ENCODE data around the gene MPRIP.

DNA sequence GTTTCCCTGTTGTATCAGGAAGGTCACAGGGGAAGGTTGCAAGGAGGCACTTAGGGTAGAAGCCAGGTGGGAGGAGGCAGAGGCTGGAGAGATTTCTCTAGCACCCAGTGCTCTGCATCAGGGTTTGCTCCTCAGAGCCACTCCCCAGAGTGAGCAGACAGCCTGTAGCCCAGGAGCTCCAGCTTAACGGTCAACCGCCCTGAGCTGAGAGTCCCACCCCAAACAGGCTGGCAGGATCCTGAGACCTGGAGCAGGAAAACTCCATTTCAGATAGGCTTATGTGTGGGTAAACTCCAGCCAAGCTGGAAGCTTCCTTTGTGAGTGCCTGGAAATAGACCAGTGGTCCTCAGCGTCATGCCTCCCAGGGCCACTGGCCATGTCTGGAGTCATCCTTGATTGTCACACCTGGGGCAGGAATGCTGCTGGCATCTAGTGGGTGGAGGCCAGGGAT, 37.9 kb downstream of the MPRIP start:
- TF ChIP-seq POLR2AphosphoS5 (IDR thresholded peaks at IDR 0.05) (no peak), POLR2A (IDR thresholded peaks at IDR 0.05) (no peak)
- TF ChIP-seq, protein P1, sequence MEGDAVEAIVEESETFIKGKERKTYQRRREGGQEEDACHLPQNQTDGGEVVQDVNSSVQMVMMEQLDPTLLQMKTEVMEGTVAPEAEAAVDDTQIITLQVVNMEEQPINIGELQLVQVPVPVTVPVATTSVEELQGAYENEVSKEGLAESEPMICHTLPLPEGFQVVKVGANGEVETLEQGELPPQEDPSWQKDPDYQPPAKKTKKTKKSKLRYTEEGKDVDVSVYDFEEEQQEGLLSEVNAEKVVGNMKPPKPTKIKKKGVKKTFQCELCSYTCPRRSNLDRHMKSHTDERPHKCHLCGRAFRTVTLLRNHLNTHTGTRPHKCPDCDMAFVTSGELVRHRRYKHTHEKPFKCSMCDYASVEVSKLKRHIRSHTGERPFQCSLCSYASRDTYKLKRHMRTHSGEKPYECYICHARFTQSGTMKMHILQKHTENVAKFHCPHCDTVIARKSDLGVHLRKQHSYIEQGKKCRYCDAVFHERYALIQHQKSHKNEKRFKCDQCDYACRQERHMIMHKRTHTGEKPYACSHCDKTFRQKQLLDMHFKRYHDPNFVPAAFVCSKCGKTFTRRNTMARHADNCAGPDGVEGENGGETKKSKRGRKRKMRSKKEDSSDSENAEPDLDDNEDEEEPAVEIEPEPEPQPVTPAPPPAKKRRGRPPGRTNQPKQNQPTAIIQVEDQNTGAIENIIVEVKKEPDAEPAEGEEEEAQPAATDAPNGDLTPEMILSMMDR (IDR thresholded peaks at IDR 0.05): no peak
